HCT116 (cell line): ENCODE data around the gene MICOS13. TPM values are rescaled to one million over a fixed set of nuclear protein-coding genes. Genes with fewer than 3 reads are reported as not detected.

ENCODE experiments used
- ATAC-seq: fragments of 200-7000 bp; cut with Tn5 transposase; 2 replicates; pipeline ENCODE4 v1.9.1; 2020; ENCODE audit warnings: mild to moderate bottlenecking, moderate library complexity
- BruUV-seq: library from RNA; stranded (reverse); fragments of 400-500 nt; replicated peaks from 2 replicates; lab custom pipeline; 2021; lab: Mats Ljungman, UMichigan
- CTCF ChIA-PET: fragments of 300-600 bp; sonication (Branson Sonifier 250); formaldehyde crosslinking; loops from one replicate; lab custom pipeline; 2021; ENCODE audit warnings: antibody characterized with exemption; lab: Charles Lee
- POLR2A ChIA-PET: fragments of 300-600, 350-600 bp; sonication (Branson Sonifier 250); formaldehyde crosslinking; loops from one replicate; lab custom pipeline; 2021; ENCODE audit warnings: antibody characterized with exemption; lab: Charles Lee
- RAD21 ChIA-PET, 2 experiments: fragments of 300-600 bp; sonication (Branson Sonifier 250); formaldehyde crosslinking; loops; one replicate each; lab custom pipeline; 2023; ENCODE audit warnings: low total read pairs in 2 of 2; ENCODE audit not compliant: uncharacterized antibody in 2 of 2, unreplicated experiment in 2 of 2, low non-redundant PET in 1 of 2; lab: Charles Lee
- DNase-seq: peaks from one replicate; pipeline ENCODE4 v3.0.0-alpha.2; 2010; ENCODE audit warnings: low read depth, low spot score
- H2AFZ ChIP-seq: fragments of 200-600 bp; shearing (Covaris generic), sonication (generic); 2 replicates; pipeline ENCODE4 v1.6.1; 2017; ENCODE audit warnings: low read depth, mixed run types, mixed read lengths, antibody characterized with exemption, low read length; ENCODE audit not compliant: poor library complexity, severe bottlenecking
- H3K27ac ChIP-seq: 2 replicates; pipeline ENCODE4 v1.5.1; 2012; ENCODE audit warnings: low read depth, low read length
- H3K27me3 ChIP-seq: fragments of 200-600 bp; sonication (generic); 2 replicates; pipeline ENCODE4 v1.6.1; 2016; ENCODE audit warnings: mixed run types, low read length, mixed read lengths; ENCODE audit not compliant: insufficient read depth
- H3K36me3 ChIP-seq, 2 experiments: fragments of 200-500 bp in 1 of 2; fragments of 200-600 bp in 1 of 2; sonication (Bioruptor generic) in 1 of 2; sonication (generic) in 1 of 2; 2 replicates each; pipeline versions ENCODE4 v1.5.1 to v1.6.1; 2014 to 2016; ENCODE audit warnings: low read length in 2 of 2, inconsistent platforms in 1 of 2, mixed read lengths in 1 of 2, mixed run types in 1 of 2; ENCODE audit not compliant: insufficient read depth in 2 of 2, control insufficient read depth in 1 of 2
- H3K4me1 ChIP-seq, 2 experiments: fragments of 200-600 bp in 1 of 2; sonication (generic) in 1 of 2; 2 replicates each; pipeline versions ENCODE4 v1.5.1 to v1.6.1; 2012 to 2017; ENCODE audit warnings: low read length in 2 of 2, inconsistent platforms in 1 of 2, mild to moderate bottlenecking in 1 of 2, mixed read lengths in 1 of 2, mixed run types in 1 of 2, moderate library complexity in 1 of 2; ENCODE audit not compliant: insufficient read depth in 2 of 2, control insufficient read depth in 1 of 2
- H3K4me2 ChIP-seq: fragments of 200-600 bp; sonication (generic); 2 replicates; pipeline ENCODE4 v1.6.1; 2017; ENCODE audit warnings: mixed run types, low read length, mixed read lengths
- H3K4me3 ChIP-seq, 2 experiments: fragments of 200-600 bp in 1 of 2; sonication (generic) in 1 of 2; replicated peaks in 1 of 2; 2 replicates each; pipeline ENCODE4 v1.5.1; 2011 to 2016; ENCODE audit warnings: low read length in 2 of 2, control low read depth in 1 of 2, low read depth in 1 of 2, mild to moderate bottlenecking in 1 of 2, mixed read lengths in 1 of 2, mixed run types in 1 of 2
- H3K79me2 ChIP-seq: fragments of 200-600 bp; sonication (generic); 2 replicates; pipeline ENCODE4 v1.6.1; 2017; ENCODE audit warnings: mild to moderate bottlenecking, mixed run types, low read length, moderate library complexity, mixed read lengths; ENCODE audit not compliant: insufficient read depth
- H3K9ac ChIP-seq: fragments of 200-600 bp; sonication (generic); 2 replicates; pipeline ENCODE4 v1.6.1; 2016; ENCODE audit warnings: low read length, mixed read lengths
- H3K9me2 ChIP-seq: fragments of 200-600 bp; sonication (generic), shearing (Covaris generic); 2 replicates; pipeline ENCODE4 v1.6.1; 2017; ENCODE audit warnings: mixed run types, mild to moderate bottlenecking, moderate library complexity; ENCODE audit not compliant: insufficient read depth
- H3K9me3 ChIP-seq, 2 experiments: fragments of 200-500 bp in 1 of 2; fragments of 200-600 bp in 1 of 2; sonication (Bioruptor generic) in 1 of 2; sonication (generic) in 1 of 2; 2 replicates each; pipeline ENCODE4 v1.6.1; 2014 to 2017; ENCODE audit warnings: low read length in 2 of 2, mixed read lengths in 2 of 2, inconsistent platforms in 1 of 2, low read depth in 1 of 2, mild to moderate bottlenecking in 1 of 2, mixed run types in 1 of 2, moderate library complexity in 1 of 2; ENCODE audit not compliant: control insufficient read depth in 1 of 2, insufficient read depth in 1 of 2
- H4K20me1 ChIP-seq: fragments of 200-600 bp; sonication (generic), shearing (Covaris generic); 2 replicates; pipeline ENCODE4 v1.6.1; 2017; ENCODE audit warnings: mixed run types, mild to moderate bottlenecking, moderate library complexity; ENCODE audit not compliant: insufficient read depth
- CBX3 ChIP-seq: IDR thresholded peaks from 2 replicates; pipeline ENCODE4 v1.6.1; 2012; ENCODE audit warnings: low read depth
- CEBPB ChIP-seq: IDR thresholded peaks from 2 replicates; pipeline ENCODE4 v1.6.1; 2012; ENCODE audit warnings: low read depth
- EGR1 ChIP-seq: IDR thresholded peaks from 2 replicates; pipeline ENCODE4 v1.6.1; 2012; ENCODE audit warnings: low read depth
- ELF1 ChIP-seq: IDR thresholded peaks from 2 replicates; pipeline ENCODE4 v1.6.1; 2012; ENCODE audit warnings: low read depth, borderline replicate concordance
- EZH2 ChIP-seq: fragments of 200-600 bp; sonication (generic); IDR thresholded peaks from 2 replicates; pipeline ENCODE4 v1.6.1; 2017; ENCODE audit warnings: antibody characterized with exemption, mixed run types
- EZH2phosphoT487 ChIP-seq: fragments of 200-600 bp; IDR thresholded peaks from 2 replicates; pipeline ENCODE4 v1.6.1; 2018; ENCODE audit warnings: antibody characterized with exemption, borderline replicate concordance
- POLR2A ChIP-seq: IDR thresholded peaks from 2 replicates; pipeline ENCODE4 v1.7.0; 2011; ENCODE audit warnings: borderline replicate concordance; ENCODE audit not compliant: insufficient read depth, insufficient read length; ENCODE audit errors: extremely low read depth
- POLR2AphosphoS5 ChIP-seq: IDR thresholded peaks from 2 replicates; pipeline ENCODE4 v1.6.1; 2011; ENCODE audit warnings: mild to moderate bottlenecking, low read depth, low read length, moderate library complexity
- RAD21 ChIP-seq: IDR thresholded peaks from 2 replicates; pipeline ENCODE4 v1.6.1; 2012; ENCODE audit warnings: low read depth, mild to moderate bottlenecking
- SP1 ChIP-seq: IDR thresholded peaks from 2 replicates; pipeline ENCODE4 v1.6.1; 2012; ENCODE audit warnings: low read depth
- TCF7L2 ChIP-seq: IDR thresholded peaks from 2 replicates; pipeline ENCODE4 v1.7.0; 2011; ENCODE audit warnings: borderline replicate concordance, inconsistent platforms; ENCODE audit not compliant: insufficient read depth, insufficient read length; ENCODE audit errors: extremely low read depth
- YY1 ChIP-seq: IDR thresholded peaks from 2 replicates; pipeline ENCODE4 v1.6.1; 2011; ENCODE audit warnings: low read length, low read depth, moderate library complexity, mild to moderate bottlenecking; ENCODE audit not compliant: insufficient replicate concordance; ENCODE audit errors: extremely low read depth
- ZNF274 ChIP-seq: fragments of 200-500 bp; sonication (Bioruptor generic); IDR thresholded peaks from 2 replicates; pipeline ENCODE4 v1.6.1; 2014; ENCODE audit warnings: mild to moderate bottlenecking, low read depth, low read length, inconsistent platforms
- intact Hi-C: fragments of 100-400 bp; cut with micrococcal nuclease; formaldehyde crosslinking; loops from 2 replicates; pipeline ENCODE4 v1.10.0; 2022
- total RNA-seq: library from RNA; stranded (reverse); gene quantifications from one replicate; pipeline ENCODE4 v1.2.1, GENCODE V29; 2021; ENCODE audit not compliant: unreplicated experiment
- TF ChIP-seq, protein P1 (sequence below): IDR thresholded peaks from 2 replicates; pipeline ENCODE4 v1.6.1; 2012
- TF ChIP-seq, protein P2 (sequence below): IDR thresholded peaks from 2 replicates; pipeline ENCODE4 v1.6.1; 2011; ENCODE audit warnings: mild to moderate bottlenecking, low read length, moderate library complexity; ENCODE audit not compliant: insufficient replicate concordance; ENCODE audit errors: extremely low read depth
- TF ChIP-seq, protein P3 (sequence below): IDR thresholded peaks from 2 replicates; pipeline ENCODE4 v1.6.1; 2012
- TF ChIP-seq, protein P4 (sequence below): IDR thresholded peaks from 2 replicates; pipeline ENCODE4 v1.6.1; 2012; ENCODE audit warnings: low read depth

MICOS13 gene
- total RNA-seq, 1 experiment from 2014 or later = 61.6 TPM

DNA sequence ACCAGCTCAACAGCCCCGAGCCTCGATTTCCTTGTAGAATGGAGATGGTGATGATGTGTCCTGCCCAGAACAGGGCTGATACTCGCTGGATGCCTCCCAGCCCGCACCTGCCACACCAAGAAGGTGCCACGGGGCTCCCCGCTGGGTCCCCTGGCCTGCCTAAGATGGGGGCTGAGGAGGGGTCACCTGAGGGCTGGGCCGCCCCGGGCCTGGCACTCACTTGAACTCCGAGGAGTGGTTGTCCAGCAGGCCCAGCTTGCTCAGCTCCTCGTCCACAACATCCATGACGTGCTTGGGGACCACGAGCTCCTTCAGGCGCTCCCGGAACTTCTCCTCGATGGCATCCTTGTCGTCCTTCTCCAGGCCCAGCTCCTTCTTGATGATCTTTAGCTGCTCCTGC, 25.2 kb upstream of the MICOS13 start:
- Histone ChIP-seq H3K4me1 (no peaks in the 10 kb centered on the region; a peak in 1 of 4 replicates), H3K9ac (no peak overlapping the region), H3K4me3 (no peak overlapping the region), H3K27me3 (no peaks in the 10 kb centered on the region), H4K20me1 (no peaks in the 10 kb centered on the region), H3K36me3 (peaks cover 26 to 49% of the 10 kb centered on the region in 2 experiments; a peak in 3 of 4 replicates), H3K9me2 (no peaks in the 10 kb centered on the region), H3K4me2 (no peak overlapping the region), H3K79me2 (peaks cover 19% of the 10 kb centered on the region; the same call in 1 of the 2 replicates), H3K9me3 (no peaks in the 10 kb centered on the region), H3K27ac (no peak overlapping the region), H2AFZ (no peak overlapping the region)
- ChIA-PET CTCF (no interaction called here), POLR2A (no interaction called here), RAD21 (no interaction called here)
- intact Hi-C loops = no loop called here
- no peak for ATAC-seq
- no TSS peak for BruUV-seq
- no peak for DNase-seq
- TF ChIP-seq YY1 (no peak), TCF7L2 (no peak), ZNF274 (no peak), CBX3 (no peak), RAD21 (no peak), POLR2AphosphoS5 (no peak; the same call in 1 of the 2 replicates), EGR1 (no peak), SP1 (no peak), EZH2phosphoT487 (no peak), ELF1 (no peak), CEBPB (no peak), EZH2 (no peak), POLR2A (no peak)
- TF ChIP-seq, protein P1, sequence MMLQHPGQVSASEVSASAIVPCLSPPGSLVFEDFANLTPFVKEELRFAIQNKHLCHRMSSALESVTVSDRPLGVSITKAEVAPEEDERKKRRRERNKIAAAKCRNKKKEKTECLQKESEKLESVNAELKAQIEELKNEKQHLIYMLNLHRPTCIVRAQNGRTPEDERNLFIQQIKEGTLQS = no peak
- TF ChIP-seq, protein P2, sequence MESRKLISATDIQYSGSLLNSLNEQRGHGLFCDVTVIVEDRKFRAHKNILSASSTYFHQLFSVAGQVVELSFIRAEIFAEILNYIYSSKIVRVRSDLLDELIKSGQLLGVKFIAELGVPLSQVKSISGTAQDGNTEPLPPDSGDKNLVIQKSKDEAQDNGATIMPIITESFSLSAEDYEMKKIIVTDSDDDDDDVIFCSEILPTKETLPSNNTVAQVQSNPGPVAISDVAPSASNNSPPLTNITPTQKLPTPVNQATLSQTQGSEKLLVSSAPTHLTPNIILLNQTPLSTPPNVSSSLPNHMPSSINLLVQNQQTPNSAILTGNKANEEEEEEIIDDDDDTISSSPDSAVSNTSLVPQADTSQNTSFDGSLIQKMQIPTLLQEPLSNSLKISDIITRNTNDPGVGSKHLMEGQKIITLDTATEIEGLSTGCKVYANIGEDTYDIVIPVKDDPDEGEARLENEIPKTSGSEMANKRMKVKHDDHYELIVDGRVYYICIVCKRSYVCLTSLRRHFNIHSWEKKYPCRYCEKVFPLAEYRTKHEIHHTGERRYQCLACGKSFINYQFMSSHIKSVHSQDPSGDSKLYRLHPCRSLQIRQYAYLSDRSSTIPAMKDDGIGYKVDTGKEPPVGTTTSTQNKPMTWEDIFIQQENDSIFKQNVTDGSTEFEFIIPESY = no peak
- TF ChIP-seq, protein P3, sequence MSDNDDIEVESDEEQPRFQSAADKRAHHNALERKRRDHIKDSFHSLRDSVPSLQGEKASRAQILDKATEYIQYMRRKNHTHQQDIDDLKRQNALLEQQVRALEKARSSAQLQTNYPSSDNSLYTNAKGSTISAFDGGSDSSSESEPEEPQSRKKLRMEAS = no peak
- TF ChIP-seq, protein P4, sequence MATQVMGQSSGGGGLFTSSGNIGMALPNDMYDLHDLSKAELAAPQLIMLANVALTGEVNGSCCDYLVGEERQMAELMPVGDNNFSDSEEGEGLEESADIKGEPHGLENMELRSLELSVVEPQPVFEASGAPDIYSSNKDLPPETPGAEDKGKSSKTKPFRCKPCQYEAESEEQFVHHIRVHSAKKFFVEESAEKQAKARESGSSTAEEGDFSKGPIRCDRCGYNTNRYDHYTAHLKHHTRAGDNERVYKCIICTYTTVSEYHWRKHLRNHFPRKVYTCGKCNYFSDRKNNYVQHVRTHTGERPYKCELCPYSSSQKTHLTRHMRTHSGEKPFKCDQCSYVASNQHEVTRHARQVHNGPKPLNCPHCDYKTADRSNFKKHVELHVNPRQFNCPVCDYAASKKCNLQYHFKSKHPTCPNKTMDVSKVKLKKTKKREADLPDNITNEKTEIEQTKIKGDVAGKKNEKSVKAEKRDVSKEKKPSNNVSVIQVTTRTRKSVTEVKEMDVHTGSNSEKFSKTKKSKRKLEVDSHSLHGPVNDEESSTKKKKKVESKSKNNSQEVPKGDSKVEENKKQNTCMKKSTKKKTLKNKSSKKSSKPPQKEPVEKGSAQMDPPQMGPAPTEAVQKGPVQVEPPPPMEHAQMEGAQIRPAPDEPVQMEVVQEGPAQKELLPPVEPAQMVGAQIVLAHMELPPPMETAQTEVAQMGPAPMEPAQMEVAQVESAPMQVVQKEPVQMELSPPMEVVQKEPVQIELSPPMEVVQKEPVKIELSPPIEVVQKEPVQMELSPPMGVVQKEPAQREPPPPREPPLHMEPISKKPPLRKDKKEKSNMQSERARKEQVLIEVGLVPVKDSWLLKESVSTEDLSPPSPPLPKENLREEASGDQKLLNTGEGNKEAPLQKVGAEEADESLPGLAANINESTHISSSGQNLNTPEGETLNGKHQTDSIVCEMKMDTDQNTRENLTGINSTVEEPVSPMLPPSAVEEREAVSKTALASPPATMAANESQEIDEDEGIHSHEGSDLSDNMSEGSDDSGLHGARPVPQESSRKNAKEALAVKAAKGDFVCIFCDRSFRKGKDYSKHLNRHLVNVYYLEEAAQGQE = no peak
